Tibial nerve (tissue), 4 donors: ENCODE data around the gene TSHZ2. TPM values are rescaled to one million over a fixed set of nuclear protein-coding genes. Genes with fewer than 3 reads are reported as not detected.

Source experiments
- DNase-seq, 2 donors: peaks; one replicate each; pipeline ENCODE4 v3.0.0-alpha.2; 2019; ENCODE audit warnings: low spot score in 2 of 2
- H3K27ac ChIP-seq, 4 donors: fragments of 200-600 bp; sonication (generic) in 3 of 4; one replicate each; pipeline ENCODE4 v1.5.1; 2017 to 2019; ENCODE audit warnings: mild to moderate bottlenecking in 1 of 4
- H3K27me3 ChIP-seq, 2 donors: fragments of 200-600 bp; sonication (generic) in 1 of 2; one replicate each; pipeline versions ENCODE4 v1.5.1 to v1.6.0; 2017 to 2019
- H3K36me3 ChIP-seq, 3 donors: fragments of 200-600 bp; sonication (generic); one replicate each; pipeline ENCODE4 v1.5.1; 2018 to 2019
- H3K4me1 ChIP-seq, 4 donors: fragments of 200-600 bp; sonication (generic) in 3 of 4; one replicate each; pipeline ENCODE4 v1.5.1; 2017 to 2019
- H3K4me3 ChIP-seq, 4 donors: fragments of 200-600 bp; sonication (generic) in 3 of 4; one replicate each; pipeline ENCODE4 v1.5.1; 2017 to 2019; ENCODE audit warnings: mild to moderate bottlenecking in 1 of 4, moderate library complexity in 1 of 4
- H3K9me3 ChIP-seq, 4 donors: fragments of 200-600 bp; sonication (generic) in 3 of 4; one replicate each; pipeline ENCODE4 v1.5.1; 2017 to 2019
- EP300 ChIP-seq, 2 donors: sonication (generic); formaldehyde crosslinking; IDR thresholded peaks; one replicate each; pipeline ENCODE4 v1.6.1; 2017; ENCODE audit warnings: antibody characterized with exemption in 2 of 2, mild to moderate bottlenecking in 1 of 2
- POLR2A ChIP-seq, 2 donors: fragments of 450-650 bp; IDR thresholded peaks; one replicate each; pipeline ENCODE4 v1.6.1; 2017; ENCODE audit warnings: antibody characterized with exemption in 2 of 2, mild to moderate bottlenecking in 2 of 2, moderate library complexity in 2 of 2
- WGBS, 2 donors: methylation state at CpG; one replicate each; pipeline ENCODE4 v1.1.5; 2018; 5-methylcytosine and 5-hydroxymethylcytosine counted together
- total RNA-seq, 4 donors: library from RNA; depleted of rRNA; stranded (reverse); fragments of >200 nt; gene quantifications; one replicate each; pipeline ENCODE4 v1.1.0, GENCODE V29; 2016
- TF ChIP-seq, protein P1 (sequence below), 5 experiments: fragments of 200-600 bp in 3 of 5; fragments of 450-650 bp in 2 of 5; sonication (generic) in 3 of 5; IDR thresholded peaks; one replicate each; pipeline ENCODE4 v1.5.1; 2016 to 2019; ENCODE audit warnings: antibody characterized with exemption in 5 of 5, mild to moderate bottlenecking in 3 of 5, moderate library complexity in 2 of 5

The TSHZ2 gene
- total RNA-seq, 4 donors from 2014 or later: 20.9 to 33.7 (median 25.1) TPM

DNA sequence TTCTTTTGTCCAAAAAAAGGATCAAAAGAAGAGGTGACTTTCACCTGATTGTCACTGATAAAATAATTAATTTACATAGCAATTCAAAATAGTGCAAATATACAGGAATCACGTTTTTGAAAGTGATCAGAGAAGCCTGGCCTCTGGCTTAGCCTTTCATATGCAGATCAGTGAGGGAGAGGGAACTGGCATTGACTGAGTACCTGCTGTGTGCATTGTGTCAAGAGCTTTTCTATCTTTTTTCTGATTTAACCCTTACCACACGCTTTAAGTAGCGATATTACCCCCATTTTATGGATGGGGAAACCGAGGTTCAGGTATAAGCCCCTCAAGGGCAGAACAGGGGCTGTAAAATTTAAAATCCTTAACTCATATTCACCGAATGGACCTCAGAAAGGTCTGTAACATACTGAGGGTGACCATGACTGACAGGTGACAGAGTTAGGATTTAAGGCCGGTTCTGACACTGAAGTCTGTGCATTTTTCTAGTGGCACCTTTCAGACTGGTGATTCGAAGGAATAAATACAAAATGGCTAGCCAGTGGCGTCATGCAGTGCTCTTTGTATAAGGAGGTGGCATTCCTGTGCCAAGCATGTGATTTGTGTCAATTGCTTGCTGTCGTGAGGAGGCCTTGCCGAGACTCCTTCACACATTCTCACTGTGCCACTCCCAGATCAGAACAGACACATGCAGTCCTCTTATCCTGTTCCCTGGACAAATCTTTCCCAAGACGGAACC, 310.2 kb downstream of the TSHZ2 start:
- TF ChIP-seq POLR2A (IDR thresholded peaks at IDR 0.05): no peak
- TF ChIP-seq, protein P1, sequence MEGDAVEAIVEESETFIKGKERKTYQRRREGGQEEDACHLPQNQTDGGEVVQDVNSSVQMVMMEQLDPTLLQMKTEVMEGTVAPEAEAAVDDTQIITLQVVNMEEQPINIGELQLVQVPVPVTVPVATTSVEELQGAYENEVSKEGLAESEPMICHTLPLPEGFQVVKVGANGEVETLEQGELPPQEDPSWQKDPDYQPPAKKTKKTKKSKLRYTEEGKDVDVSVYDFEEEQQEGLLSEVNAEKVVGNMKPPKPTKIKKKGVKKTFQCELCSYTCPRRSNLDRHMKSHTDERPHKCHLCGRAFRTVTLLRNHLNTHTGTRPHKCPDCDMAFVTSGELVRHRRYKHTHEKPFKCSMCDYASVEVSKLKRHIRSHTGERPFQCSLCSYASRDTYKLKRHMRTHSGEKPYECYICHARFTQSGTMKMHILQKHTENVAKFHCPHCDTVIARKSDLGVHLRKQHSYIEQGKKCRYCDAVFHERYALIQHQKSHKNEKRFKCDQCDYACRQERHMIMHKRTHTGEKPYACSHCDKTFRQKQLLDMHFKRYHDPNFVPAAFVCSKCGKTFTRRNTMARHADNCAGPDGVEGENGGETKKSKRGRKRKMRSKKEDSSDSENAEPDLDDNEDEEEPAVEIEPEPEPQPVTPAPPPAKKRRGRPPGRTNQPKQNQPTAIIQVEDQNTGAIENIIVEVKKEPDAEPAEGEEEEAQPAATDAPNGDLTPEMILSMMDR (IDR thresholded peaks at IDR 0.05): no peak
- no peak for TF ChIP-seq EP300 (IDR thresholded peaks at IDR 0.05)
- no peak overlapping the region for H3K4me3 ChIP-seq
- no peaks in the 10 kb centered on the region for H3K4me1 ChIP-seq
- whole genome bisulfite sequencing, 2 donors: 76 to 82% methylated on average over 11 of the region's 11 CpGs
- DNase-seq: no peak
- no peaks in the 10 kb centered on the region for H3K36me3 ChIP-seq
- no peaks in the 10 kb centered on the region for H3K27me3 ChIP-seq
- H3K9me3 ChIP-seq: no peaks in the 10 kb centered on the region
- no peak overlapping the region for H3K27ac ChIP-seq

GRCh38 chr20:53283011-53283410, 310.9 kb downstream of the TSHZ2 start:
- Histone ChIP-seq H3K27me3 (no peaks in the 10 kb centered on the region), H3K4me1 (no peaks in the 10 kb centered on the region), H3K9me3 (no peaks in the 10 kb centered on the region), H3K27ac (no peak overlapping the region), H3K4me3 (no peak overlapping the region), H3K36me3 (no peaks in the 10 kb centered on the region)
- DNase-seq: no peak
- TF ChIP-seq POLR2A (IDR thresholded peaks at IDR 0.05) (no peak), EP300 (IDR thresholded peaks at IDR 0.05) (no peak)
- TF ChIP-seq, protein P1 (IDR thresholded peaks at IDR 0.05): no peak
- 74% methylated on average over 2 of the region's 2 CpGs for WGBS, 2 donors

DNA sequence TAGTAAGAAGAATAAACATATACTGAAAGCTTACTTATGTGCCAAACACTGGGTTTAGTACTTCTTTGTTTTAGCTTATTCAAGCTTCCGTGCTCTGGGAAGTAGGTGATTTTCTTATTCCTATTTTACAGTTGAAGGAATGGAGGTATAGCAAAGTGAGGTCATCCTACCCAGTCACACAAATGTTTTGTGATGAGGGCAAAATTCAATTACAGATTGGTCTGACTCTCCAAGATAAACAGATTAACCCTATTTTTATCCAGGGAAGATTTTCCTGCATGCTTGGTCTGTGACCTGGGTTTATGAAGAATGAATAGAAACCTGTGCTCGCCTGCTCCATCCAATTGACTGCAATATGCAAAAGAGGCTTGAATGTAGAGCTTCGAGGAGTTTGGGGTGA, 311.4 kb downstream of the TSHZ2 start:
- 69 to 71% methylated on average over 3 of the region's 3 CpGs for WGBS, 2 donors
- no peaks in the 10 kb centered on the region for H3K4me1 ChIP-seq
- no peaks in the 10 kb centered on the region for H3K9me3 ChIP-seq
- H3K27ac ChIP-seq: no peak overlapping the region
- no peaks in the 10 kb centered on the region for H3K36me3 ChIP-seq
- H3K4me3 ChIP-seq: no peak overlapping the region
- no peak for DNase-seq
- H3K27me3 ChIP-seq: no peaks in the 10 kb centered on the region
- no peak for TF ChIP-seq POLR2A (IDR thresholded peaks at IDR 0.05)
- TF ChIP-seq EP300 (IDR thresholded peaks at IDR 0.05): no peak
- TF ChIP-seq, protein P1 (IDR thresholded peaks at IDR 0.05): no peak

GRCh38 chr20:53284256-53284655, 312.1 kb downstream of the TSHZ2 start:
- TF ChIP-seq POLR2A (IDR thresholded peaks at IDR 0.05): no peak
- TF ChIP-seq EP300 (IDR thresholded peaks at IDR 0.05): no peak
- TF ChIP-seq, protein P1 (IDR thresholded peaks at IDR 0.05): no peak
- Histone ChIP-seq H3K4me1 (no peaks in the 10 kb centered on the region), H3K27me3 (no peaks in the 10 kb centered on the region), H3K27ac (no peak overlapping the region), H3K36me3 (no peaks in the 10 kb centered on the region), H3K9me3 (no peaks in the 10 kb centered on the region), H3K4me3 (no peak overlapping the region)
- 88 to 91% methylated on average over 11 of the region's 11 CpGs for whole genome bisulfite sequencing, 2 donors
- no peak for DNase-seq

DNA sequence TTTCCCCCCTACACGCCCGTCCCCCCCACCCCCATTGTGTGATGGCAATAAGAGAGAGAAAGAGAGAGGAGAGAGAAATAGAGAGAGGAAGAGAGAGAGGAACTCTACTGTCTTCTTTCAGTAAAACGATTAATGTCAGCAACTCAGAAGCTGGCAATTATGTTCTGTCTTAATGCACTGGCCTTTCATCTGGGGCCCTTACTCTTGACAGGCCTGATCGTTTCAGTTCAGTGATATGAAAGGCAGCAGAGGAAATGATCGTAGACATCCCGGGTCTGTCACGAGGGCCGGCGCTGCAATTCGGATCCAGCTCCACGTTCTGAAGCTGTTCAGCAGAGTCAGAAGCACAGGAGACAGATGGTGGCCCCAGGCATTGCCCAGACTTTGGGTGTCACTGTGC, 312.5 kb downstream of the TSHZ2 start:
- no peaks in the 10 kb centered on the region for H3K27me3 ChIP-seq
- no peak overlapping the region for H3K27ac ChIP-seq
- H3K36me3 ChIP-seq: no peaks in the 10 kb centered on the region
- no peaks in the 10 kb centered on the region for H3K4me1 ChIP-seq
- no peaks in the 10 kb centered on the region for H3K9me3 ChIP-seq
- WGBS, 2 donors: 73 to 75% methylated on average over 11 of the region's 11 CpGs
- TF ChIP-seq POLR2A (IDR thresholded peaks at IDR 0.05) (no peak), EP300 (IDR thresholded peaks at IDR 0.05) (no peak)
- TF ChIP-seq, protein P1 (IDR thresholded peaks at IDR 0.05): no peak
- H3K4me3 ChIP-seq: no peak overlapping the region
- no peak for DNase-seq
